ENCODE measurements around the gene PRR14L.
A peak's percentile ranks its signal among the peaks of the same experiment; 100 is the strongest.
"Not testable (repeated sequence)": the region's sequence is repeated elsewhere in the genome, so short reads cannot be mapped to it uniquely, and the experiment has no call there.

The PRR14L gene

DNA sequence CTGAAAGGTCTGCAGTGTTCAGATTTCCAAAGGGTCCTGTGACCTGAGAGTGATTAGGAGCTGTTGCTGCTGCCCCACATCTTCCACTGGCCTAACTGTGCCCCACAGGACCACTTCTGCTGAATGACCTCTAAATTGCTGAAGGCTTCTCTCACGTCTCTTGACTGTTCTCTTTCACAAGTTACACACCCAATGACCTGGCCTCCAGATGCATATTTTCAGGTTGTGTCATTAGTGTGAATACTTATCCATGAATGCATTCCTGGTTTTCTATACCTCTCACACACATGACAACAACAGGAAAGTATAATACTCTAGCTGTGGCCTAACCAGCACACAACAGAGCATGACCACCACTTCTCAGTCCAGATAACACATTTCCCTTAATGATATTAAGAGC lies 15.4 kb downstream of the PRR14L start:
- H3K4me1 ChIP-seq, result no peaks in the 10 kb centered on the region
- no peaks in the 10 kb centered on the region for H3K27me3 ChIP-seq
- H3K9me3 ChIP-seq (replicated peaks in 1 of 11), result no peaks in the 10 kb centered on the region
- no peak for TF ChIP-seq Cebpa-rat (IDR thresholded peaks at IDR 0.05)
- H3K4me3 ChIP-seq, result no peak overlapping the region
- no peak overlapping the region for H3K4me2 ChIP-seq
- peaks cover 55 to 97% (median 73%) of the 10 kb centered on the region in 11 experiments for H3K36me3 ChIP-seq
- H3K27ac ChIP-seq, result no peak overlapping the region
- H3K9ac ChIP-seq, result no peak overlapping the region
- H4K20me1 ChIP-seq, result peaks cover 34 to 98% (median 93%) of the 10 kb centered on the region in 11 experiments

DNA sequence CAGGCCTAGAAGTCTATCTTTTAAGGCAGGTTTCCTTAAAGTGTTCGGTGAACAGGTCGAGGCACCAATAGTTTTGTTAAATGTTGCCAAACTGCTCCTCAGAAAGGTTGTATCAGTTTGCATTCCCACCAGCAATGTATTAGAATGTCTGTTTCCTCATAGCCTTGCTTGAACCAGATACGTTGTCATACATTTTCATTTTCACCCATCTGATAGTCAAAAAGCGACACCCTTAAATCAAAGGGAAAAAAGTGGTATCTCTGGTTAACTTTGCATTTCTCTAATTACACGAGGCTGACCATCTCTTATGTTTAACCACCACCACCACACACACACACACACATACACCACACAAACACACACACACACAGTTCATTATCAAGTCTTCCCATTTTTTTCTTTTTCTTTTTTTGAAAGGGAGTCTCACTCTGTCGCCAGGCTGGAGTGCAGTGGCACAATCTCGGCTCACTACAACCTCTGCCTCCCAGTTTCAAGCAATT lies 16.3 kb downstream of the PRR14L start:
- Histone ChIP-seq H3K4me1 (no peaks in the 10 kb centered on the region), H4K20me1 (peaks cover 26 to 96% (median 93%) of the 10 kb centered on the region in 11 experiments; a peak in 21 of 22 replicates), H3K4me2 (no peak overlapping the region), H3K36me3 (peaks cover 47 to 97% (median 72%) of the 10 kb centered on the region in 11 experiments), H3K9me3 (replicated peaks in 1 of 11) (no peaks in the 10 kb centered on the region), H3K4me3 (no peak overlapping the region), H3K27ac (no peak overlapping the region), H3K27me3 (no peaks in the 10 kb centered on the region), H3K9ac (no peak overlapping the region)
- TF ChIP-seq Cebpa-rat (IDR thresholded peaks at IDR 0.05), result no peak

DNA sequence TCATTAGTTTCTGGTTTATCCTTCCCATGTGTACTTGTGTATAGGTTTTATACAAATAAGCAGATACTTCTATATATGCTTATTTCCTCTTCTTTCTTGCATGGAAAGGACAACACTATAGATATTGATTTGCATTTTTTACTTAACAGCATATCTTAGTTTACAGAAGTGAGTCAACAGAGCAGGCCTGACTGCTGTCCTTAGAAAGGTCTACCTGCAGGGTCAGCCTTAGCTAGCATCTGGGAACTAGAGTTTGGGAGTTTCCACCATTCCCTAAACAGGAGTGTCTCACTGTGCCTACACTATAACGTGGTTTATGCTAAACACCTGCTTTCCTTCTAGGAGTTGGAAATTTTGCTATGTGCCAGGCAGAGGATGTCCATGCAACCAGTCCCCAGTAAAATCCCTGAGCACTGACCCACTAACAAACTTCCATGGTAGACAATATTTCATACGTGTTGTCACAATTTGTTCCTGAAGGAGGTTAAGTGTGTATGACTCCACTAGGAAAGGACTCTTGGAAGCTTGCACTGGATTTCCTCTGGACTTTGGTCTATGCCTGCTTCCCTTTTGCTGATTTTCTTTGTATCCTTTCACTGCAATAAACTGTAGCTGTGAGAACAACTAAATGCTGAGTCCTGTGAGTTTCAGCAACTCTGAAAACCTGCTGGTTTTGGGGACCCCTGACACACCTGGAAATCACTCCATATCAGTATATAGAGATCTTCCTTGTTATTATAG lies 17.7 kb downstream of the PRR14L start:
- H3K9me3 ChIP-seq (replicated peaks in 1 of 11), result no peaks in the 10 kb centered on the region
- H4K20me1 ChIP-seq, result peaks cover 15 to 96% (median 90%) of the 10 kb centered on the region in 11 experiments; a peak in 21 of 22 replicates
- H3K9ac ChIP-seq, result no peak overlapping the region
- H3K36me3 ChIP-seq, result peaks cover 43 to 97% (median 72%) of the 10 kb centered on the region in 11 experiments
- H3K4me2 ChIP-seq, result no peak overlapping the region
- no peaks in the 10 kb centered on the region for H3K27me3 ChIP-seq
- TF ChIP-seq Cebpa-rat (IDR thresholded peaks at IDR 0.05), result no peak
- H3K4me3 ChIP-seq, result no peak overlapping the region
- peaks cover 0 to 6% (median 0%) of the 10 kb centered on the region in 10 experiments; a peak in 1 of 20 replicates for H3K4me1 ChIP-seq
- H3K27ac ChIP-seq, result no peak overlapping the region

DNA sequence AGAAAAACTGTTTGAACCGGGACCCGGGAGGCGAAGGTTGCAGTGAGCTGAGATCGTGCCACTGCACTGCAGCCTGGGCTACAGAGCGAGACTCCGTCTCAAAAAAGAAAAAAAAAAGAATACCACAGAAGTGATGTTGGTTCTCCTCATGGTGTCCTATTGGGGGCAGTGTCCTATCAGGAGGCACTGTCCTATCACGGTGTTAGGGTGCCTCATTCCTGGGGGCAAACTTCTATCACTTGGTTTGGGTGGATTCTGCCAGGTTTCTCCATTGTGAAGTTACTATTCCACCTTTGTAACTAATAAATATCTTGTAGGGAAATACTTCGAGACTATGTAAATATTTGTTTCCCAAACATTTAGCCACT lies 19.6 kb downstream of the PRR14L start:
- H3K9ac ChIP-seq, result no peak overlapping the region
- H4K20me1 ChIP-seq, result peaks cover 12 to 97% (median 93%) of the 10 kb centered on the region in 11 experiments; a peak in 21 of 22 replicates
- no peak overlapping the region for H3K4me2 ChIP-seq
- H3K9me3 ChIP-seq (replicated peaks in 1 of 11), result no peaks in the 10 kb centered on the region
- H3K36me3 ChIP-seq, result peaks cover 47 to 99% (median 75%) of the 10 kb centered on the region in 11 experiments
- TF ChIP-seq Cebpa-rat (IDR thresholded peaks at IDR 0.05), result no peak
- H3K27ac ChIP-seq, result no peak overlapping the region
- H3K4me3 ChIP-seq, result no peak overlapping the region
- H3K4me1 ChIP-seq, result peaks cover 0 to 6% (median 0%) of the 10 kb centered on the region in 10 experiments; a peak in 1 of 20 replicates
- H3K27me3 ChIP-seq, result no peaks in the 10 kb centered on the region

DNA sequence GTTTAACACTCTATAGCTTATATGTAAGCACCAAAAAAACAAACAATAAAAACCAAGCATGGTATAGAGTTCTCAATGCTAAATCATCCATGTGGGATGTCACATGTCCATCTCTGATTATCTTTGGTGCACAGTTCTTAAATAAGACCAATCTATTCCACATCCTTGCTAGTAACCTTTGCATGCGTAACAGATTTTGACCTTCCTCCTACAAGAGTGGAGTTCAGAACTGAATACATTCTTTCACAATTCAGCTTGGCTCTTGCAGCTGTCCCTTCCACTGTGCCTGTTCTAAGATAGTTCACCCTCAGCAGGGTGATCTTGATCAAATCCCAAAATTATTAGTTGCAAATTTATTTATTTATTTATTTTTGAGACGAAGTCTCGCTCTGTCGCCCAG lies 21.1 kb downstream of the PRR14L start:
- H3K4me1 ChIP-seq, result peaks cover 0 to 6% (median 0%) of the 10 kb centered on the region in 10 experiments; a peak in 1 of 20 replicates
- H3K27me3 ChIP-seq, result no peaks in the 10 kb centered on the region
- H3K36me3 ChIP-seq, result peaks cover 50 to 99% (median 78%) of the 10 kb centered on the region in 11 experiments
- no peak overlapping the region for H3K27ac ChIP-seq
- H3K9me3 ChIP-seq (replicated peaks in 1 of 11), result no peaks in the 10 kb centered on the region
- H3K4me2 ChIP-seq, result no peak overlapping the region
- H3K9ac ChIP-seq, result no peak overlapping the region
- H4K20me1 ChIP-seq, result peaks cover 7 to 97% (median 87%) of the 10 kb centered on the region in 11 experiments
- no peak for TF ChIP-seq Cebpa-rat (IDR thresholded peaks at IDR 0.05)
- H3K4me3 ChIP-seq, result no peak overlapping the region

DNA sequence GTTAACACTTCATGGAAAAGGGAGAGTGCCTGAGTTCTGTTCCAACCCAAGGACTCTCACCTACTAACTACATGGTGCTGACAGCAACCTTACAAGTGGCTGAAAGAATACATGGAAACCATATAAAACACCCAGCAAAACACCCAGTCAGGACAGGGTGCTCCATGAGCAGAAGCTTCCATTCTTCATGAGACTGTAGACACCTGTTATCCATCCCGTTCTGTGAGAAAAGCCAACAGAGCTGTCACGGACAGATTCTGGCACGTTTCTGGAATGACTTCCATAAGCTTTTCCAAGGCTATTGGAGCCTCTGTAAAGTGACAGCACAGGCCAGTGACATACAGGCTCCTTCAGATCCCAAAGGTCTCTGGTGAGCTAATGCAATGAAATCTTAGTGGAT lies 23.2 kb downstream of the PRR14L start:
- Histone ChIP-seq H4K20me1 (peaks cover 9 to 97% (median 85%) of the 10 kb centered on the region in 11 experiments; a peak in 20 of 22 replicates), H3K9me3 (replicated peaks in 1 of 11) (no peaks in the 10 kb centered on the region), H3K9ac (no peak overlapping the region), H3K4me1 (peaks cover 0 to 6% (median 0%) of the 10 kb centered on the region in 10 experiments; a peak in 1 of 20 replicates), H3K36me3 (peaks cover 59 to 99% (median 83%) of the 10 kb centered on the region in 11 experiments), H3K27ac (no peak overlapping the region), H3K4me2 (no peak overlapping the region), H3K27me3 (no peaks in the 10 kb centered on the region), H3K4me3 (no peak overlapping the region)
- no peak for TF ChIP-seq Cebpa-rat (IDR thresholded peaks at IDR 0.05)

DNA sequence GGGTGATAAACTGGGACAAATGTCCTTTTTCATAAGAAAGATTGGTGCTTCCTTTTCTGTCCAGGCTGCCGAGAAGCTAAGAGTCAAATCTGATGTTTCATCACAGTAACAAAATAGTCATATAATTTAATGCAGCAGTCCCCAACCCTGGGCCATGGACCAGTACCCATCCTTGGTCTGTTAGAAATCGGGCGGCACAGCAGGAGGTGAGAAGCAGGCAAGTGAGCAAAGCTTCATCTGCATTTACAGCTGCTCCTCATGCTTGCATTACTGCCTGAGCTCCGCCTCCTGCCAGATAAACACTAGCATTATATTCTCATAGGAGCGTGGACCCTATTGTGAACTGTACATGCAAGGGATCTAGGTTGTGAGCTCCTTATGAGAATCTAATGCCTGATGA lies 26.2 kb downstream of the PRR14L start:
- 0 out of 22 replicates have a peak overlapping the region, but pooled peaks of 1 of the 11 experiments have one; percentile 13 for H3K9ac ChIP-seq
- H3K4me3 ChIP-seq, result no peak overlapping the region
- H4K20me1 ChIP-seq, result peaks cover 9 to 96% (median 70%) of the 10 kb centered on the region in 11 experiments; a peak in 19 of 22 replicates
- H3K27ac ChIP-seq, result no peak overlapping the region
- no peaks in the 10 kb centered on the region for H3K9me3 ChIP-seq (replicated peaks in 1 of 11)
- H3K36me3 ChIP-seq, result peaks cover 86 to 100% (median 96%) of the 10 kb centered on the region in 11 experiments
- no peaks in the 10 kb centered on the region for H3K27me3 ChIP-seq
- no peak overlapping the region for H3K4me2 ChIP-seq
- peaks cover 0 to 6% (median 0%) of the 10 kb centered on the region in 10 experiments; a peak in 1 of 20 replicates for H3K4me1 ChIP-seq
- no peak for TF ChIP-seq Cebpa-rat (IDR thresholded peaks at IDR 0.05)

DNA sequence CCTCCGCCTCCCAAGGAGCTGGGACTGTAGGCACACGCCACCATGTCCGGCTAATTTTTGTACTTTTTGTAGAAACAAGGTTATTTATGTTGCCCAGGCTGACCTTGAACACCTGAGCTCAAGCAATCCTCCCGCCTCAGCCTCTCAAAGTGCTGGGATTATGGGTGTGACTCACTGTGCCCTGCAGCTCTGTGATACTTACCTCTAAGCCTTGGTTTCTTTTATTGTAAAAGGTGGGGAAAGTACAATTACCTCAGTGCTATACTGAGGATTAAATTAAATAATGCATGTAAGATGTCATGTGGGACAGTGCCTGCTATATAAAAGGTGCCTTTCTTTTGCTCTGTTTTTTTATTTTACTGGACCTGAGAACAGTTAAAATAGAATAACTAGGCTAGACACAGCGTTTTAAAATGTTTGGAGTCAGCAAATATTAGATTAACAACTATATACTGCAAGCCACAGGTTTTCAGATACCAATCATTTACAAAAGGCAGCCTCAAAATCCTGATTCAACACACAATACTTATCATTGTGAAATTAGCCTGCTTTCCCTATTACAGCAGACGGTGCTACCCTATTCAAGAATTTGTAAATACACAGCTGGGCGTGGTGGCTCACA lies 30.0 kb downstream of the PRR14L start:
- Histone ChIP-seq H3K4me1 (no peaks in the 10 kb centered on the region), H3K36me3 (peaks cover 87 to 100% (median 98%) of the 10 kb centered on the region in 11 experiments), H3K9me3 (replicated peaks in 1 of 11) (no peaks in the 10 kb centered on the region), H3K9ac (no peak overlapping the region), H4K20me1 (peaks cover 9 to 74% (median 44%) of the 10 kb centered on the region in 11 experiments; a peak in 17 of 22 replicates), H3K27ac (no peak overlapping the region), H3K27me3 (no peaks in the 10 kb centered on the region), H3K4me3 (no peak overlapping the region), H3K4me2 (no peak overlapping the region)
- no peak for TF ChIP-seq Cebpa-rat (IDR thresholded peaks at IDR 0.05)

DNA sequence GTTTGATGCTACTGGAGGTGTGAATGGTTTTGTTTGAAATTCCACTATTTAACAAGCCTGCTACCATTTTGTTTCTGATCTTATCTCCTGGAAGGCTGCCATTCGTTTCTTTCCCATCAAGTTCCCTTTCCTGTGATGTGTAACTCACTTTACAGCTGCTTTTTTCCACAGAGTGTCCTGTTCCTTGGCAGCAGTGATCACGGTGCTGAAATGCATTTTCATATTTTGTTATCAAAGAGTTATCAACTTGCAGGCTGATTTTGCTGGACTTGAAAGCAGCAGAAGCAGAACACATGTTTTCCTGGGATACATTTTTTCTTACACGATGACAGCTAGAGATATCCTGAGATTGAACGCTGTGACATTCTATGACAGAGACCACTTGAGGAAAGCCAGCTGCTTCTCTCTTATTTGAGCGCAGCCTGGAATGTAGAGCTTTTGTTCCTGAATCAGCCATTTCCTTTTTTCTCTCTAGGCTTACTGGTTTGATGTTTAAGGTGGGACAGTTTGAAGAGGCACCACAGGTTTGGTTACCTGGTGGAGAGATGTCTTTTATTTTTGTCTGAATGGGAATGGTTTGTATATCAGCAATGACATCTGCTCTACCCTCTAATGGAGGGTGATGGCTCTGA lies 34.7 kb downstream of the PRR14L start:
- no peak for TF ChIP-seq Cebpa-rat (IDR thresholded peaks at IDR 0.05)
- Histone ChIP-seq H3K9me3 (replicated peaks in 1 of 11) (no peaks in the 10 kb centered on the region), H4K20me1 (peaks cover 0 to 44% (median 15%) of the 10 kb centered on the region in 11 experiments; a peak in 15 of 22 replicates), H3K9ac (no peak overlapping the region), H3K27me3 (no peaks in the 10 kb centered on the region), H3K4me3 (no peak overlapping the region), H3K4me1 (peaks cover 6 to 29% (median 21%) of the 10 kb centered on the region in 10 experiments; a peak in 18 of 20 replicates), H3K27ac (no peak overlapping the region), H3K36me3 (peaks cover 90 to 100% (median 99%) of the 10 kb centered on the region in 11 experiments), H3K4me2 (no peak overlapping the region)

DNA sequence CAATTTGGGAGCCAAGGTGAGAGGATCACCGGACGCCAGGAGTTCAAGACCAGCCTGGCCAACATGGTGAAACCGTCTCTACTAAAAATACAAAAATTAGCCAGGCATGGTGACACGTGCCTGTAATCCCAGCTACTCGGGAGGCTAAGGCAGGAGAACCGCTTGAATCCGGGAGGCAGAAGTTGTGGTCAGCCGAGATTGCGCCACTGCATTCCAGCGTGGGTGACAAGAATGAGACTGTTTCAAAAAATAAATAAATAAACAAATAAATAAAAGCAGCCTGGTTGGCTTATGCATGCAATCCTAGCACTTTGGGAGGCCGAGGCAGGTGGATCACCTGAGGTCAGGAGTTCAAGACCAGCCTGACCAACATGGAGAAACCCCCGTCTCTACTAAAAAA lies 38.7 kb downstream of the PRR14L start:
- Histone ChIP-seq H3K4me2 (peak overlapping the region in 8 of 11 experiments; percentile 21 to 80 (median 62); a peak in 10 of 22 replicates), H4K20me1 (peaks cover 0 to 65% (median 33%) of the 10 kb centered on the region in 11 experiments; a peak in 17 of 22 replicates), H3K4me1 (peaks cover 6 to 29% (median 21%) of the 10 kb centered on the region in 10 experiments; a peak in 18 of 20 replicates), H3K27ac (peak overlapping the region in 5 of 11 experiments; percentile 33 to 53 (median 47); a peak in 4 of 22 replicates), H3K36me3 (peaks cover 75 to 100% (median 96%) of the 10 kb centered on the region in 11 experiments)
- not testable (repeated sequence) for H3K9me3 ChIP-seq (replicated peaks in 1 of 11); H3K4me3 ChIP-seq; H3K9ac ChIP-seq; H3K27me3 ChIP-seq

Data from BLaER1 treated with 17β-estradiol and CSF1 and Interleukin-3, amounts not matched to agents 10 nM and 100 nM (cell line).